ENCODE results near the gene FANCF. TPM values are rescaled to one million over a fixed set of nuclear protein-coding genes. Genes with fewer than 3 reads are reported as not detected.
A peak's percentile ranks its signal among the peaks of the same experiment; 100 is the strongest.

FANCF gene
- total and polyA plus RNA-seq, 9 donors, result 4.3 to 14.6 (median 10.8) TPM

DNA sequence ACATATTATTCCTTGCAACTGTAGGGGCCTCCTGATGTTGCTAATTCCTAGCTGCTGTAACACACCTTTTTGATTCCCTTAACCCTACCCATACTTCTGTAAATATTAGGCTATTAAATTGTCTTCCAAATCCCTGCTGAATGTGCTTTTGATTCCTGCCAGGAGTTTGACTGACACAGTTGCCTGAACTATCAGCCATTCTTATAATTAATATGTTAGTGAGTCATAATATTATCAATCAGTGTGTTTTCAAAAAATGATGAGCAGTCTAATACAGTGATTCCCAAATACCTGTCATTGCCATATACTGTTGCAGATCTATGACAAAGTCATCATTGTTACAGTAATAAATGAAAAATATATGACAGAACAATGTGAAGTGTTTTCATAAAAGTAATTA lies 15.9 kb upstream of the FANCF start:
- TF ChIP-seq POLR2A (IDR thresholded peaks at IDR 0.05) (no peak), EP300 (IDR thresholded peaks at IDR 0.05) (no peak), CTCF (IDR thresholded peaks at IDR 0.05) (no peak)
- no peak overlapping the region for H3K4me3 ChIP-seq
- intact Hi-C loops (cut with DNase I), result no loop called here

DNA sequence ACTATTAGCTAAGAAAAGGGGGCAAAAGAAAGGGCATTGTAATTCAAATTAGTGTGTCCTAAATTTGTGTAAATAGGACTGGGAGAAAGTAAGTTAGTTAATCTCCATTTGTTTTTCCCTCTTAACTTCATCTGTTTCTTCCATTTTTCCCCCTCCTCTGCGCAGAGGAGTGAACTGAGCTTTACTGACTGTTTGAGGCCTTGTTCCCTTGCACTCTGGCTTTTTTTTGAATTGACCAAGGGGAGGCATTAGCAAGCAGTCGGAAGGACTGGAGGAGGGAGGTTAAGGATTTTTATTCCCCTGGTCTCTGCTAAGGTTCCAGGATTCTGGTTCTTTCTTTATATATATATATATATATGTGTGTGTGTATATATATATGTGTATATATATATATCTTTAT lies 15.2 kb upstream of the FANCF start:
- Histone ChIP-seq H3K27ac (no peak overlapping the region), H3K4me1 (ENCODE audit: insufficient read depth) (no peaks in the 10 kb centered on the region), H3K4me3 (no peak overlapping the region), H3K27me3 (no peaks in the 10 kb centered on the region), H3K36me3 (no peaks in the 10 kb centered on the region), H3K9me3 (no peaks in the 10 kb centered on the region)
- DNase-seq, result no peak
- 84 to 90% (median 88%) methylated on average over 2 of the region's 2 CpGs for WGBS, 3 donors
- TF ChIP-seq CTCF (IDR thresholded peaks at IDR 0.05) (no peak), POLR2A (IDR thresholded peaks at IDR 0.05) (no peak), EP300 (IDR thresholded peaks at IDR 0.05) (no peak)
- intact Hi-C loops (cut with DNase I), result no loop called here

More for the DNA sequence above, 15.9 kb upstream of the FANCF start:
- no peak overlapping the region for H3K27ac ChIP-seq
- no peaks in the 10 kb centered on the region for H3K4me1 ChIP-seq (ENCODE audit: insufficient read depth)
- no peaks in the 10 kb centered on the region for H3K9me3 ChIP-seq
- H3K36me3 ChIP-seq, result no peaks in the 10 kb centered on the region
- H3K27me3 ChIP-seq, result no peaks in the 10 kb centered on the region
- no peak for DNase-seq

- 0% methylated on average over 1 of the region's 1 CpG for WGBS, 3 donors
Observed at GRCh38 chr11:22635689-22636088, 10.1 kb upstream of the FANCF start.

DNA sequence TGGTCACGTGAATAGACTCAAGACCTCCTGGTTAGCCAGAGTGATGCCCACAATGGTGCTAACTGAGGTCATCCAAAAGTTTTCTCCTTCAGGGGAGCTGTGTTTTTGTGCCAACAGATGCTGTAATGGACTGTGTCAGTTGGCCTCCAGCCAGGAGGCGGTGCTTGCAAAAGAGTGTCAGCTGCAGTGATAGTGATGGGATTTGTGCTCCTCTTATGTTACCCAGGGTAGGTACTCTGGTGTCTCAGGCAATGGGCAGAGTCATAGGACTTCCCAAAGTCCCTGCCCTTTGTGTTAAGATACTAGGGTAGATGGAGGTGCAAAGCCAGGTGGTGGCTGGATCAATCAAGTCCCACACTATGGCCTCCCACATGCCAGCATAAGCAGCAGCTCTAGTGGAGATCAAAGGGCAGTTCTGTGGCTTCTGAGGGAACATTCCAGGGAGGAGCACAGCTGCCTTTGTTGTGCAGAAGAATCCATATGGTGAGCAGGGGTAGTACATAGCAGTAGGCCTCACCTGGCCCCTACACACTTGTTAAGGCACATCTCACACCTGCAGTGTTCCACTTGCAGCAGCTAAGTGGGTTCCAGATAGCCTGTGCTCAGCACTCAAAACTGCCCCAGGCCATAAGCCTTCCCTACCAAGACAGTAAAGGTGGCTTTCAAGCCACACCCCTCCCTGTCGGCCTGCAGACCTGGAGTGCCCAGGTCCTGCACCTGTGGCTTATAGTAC lies 9.4 kb upstream of the FANCF start:
- Histone ChIP-seq H3K36me3 (no peaks in the 10 kb centered on the region), H3K4me1 (ENCODE audit: insufficient read depth) (no peaks in the 10 kb centered on the region), H3K4me3 (no peak overlapping the region), H3K9me3 (no peaks in the 10 kb centered on the region), H3K27me3 (no peaks in the 10 kb centered on the region), H3K27ac (no peak overlapping the region)
- TF ChIP-seq POLR2A (IDR thresholded peaks at IDR 0.05) (no peak), EP300 (IDR thresholded peaks at IDR 0.05) (no peak), CTCF (IDR thresholded peaks at IDR 0.05) (no peak)
- DNase-seq, result peak in 1 of 5 donors; percentile 22
- intact Hi-C loops (cut with DNase I), result no loop called here
- 82 to 91% (median 87%) methylated on average over 3 of the region's 3 CpGs for WGBS, 3 donors

More at GRCh38 chr11:22635689-22636088, 10.1 kb upstream of the FANCF start:
- intact Hi-C loops (cut with DNase I), result no loop called here
- Histone ChIP-seq H3K4me3 (no peak overlapping the region), H3K36me3 (no peaks in the 10 kb centered on the region), H3K27ac (no peak overlapping the region), H3K9me3 (no peaks in the 10 kb centered on the region), H3K4me1 (ENCODE audit: insufficient read depth) (no peaks in the 10 kb centered on the region), H3K27me3 (no peaks in the 10 kb centered on the region)
- no peak for DNase-seq
- TF ChIP-seq POLR2A (IDR thresholded peaks at IDR 0.05) (no peak), CTCF (IDR thresholded peaks at IDR 0.05) (no peak), EP300 (IDR thresholded peaks at IDR 0.05) (no peak)

Measured in ovary (tissue), 9 donors.